ENCODE data around the gene MAP4K1.
"Not testable (repeated sequence)": the region's sequence is repeated elsewhere in the genome, so short reads cannot be mapped to it uniquely, and the experiment has no call there.

Gene MAP4K1

DNA sequence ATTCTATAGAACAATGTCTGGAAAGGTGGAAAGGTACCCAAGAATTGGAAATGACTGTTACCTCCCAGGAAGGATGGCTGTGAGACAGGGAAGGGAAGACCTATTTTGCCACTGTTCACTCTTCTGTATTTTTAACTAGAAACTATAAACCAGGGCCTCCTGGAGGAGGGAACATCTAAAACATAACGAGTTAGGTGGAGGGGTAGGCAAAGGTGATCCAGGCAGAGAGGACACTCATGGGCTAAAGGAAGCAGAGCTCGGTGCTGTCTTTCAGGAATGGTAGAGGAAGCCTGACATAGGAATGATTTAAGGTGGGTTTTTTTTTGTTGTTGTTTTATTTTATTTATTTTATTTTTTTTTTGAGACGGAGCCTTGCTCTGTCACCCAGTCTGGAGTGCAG, 7.1 kb upstream of the MAP4K1 start:
- no peak for DNase-seq (ENCODE audit: low read depth)

DNA sequence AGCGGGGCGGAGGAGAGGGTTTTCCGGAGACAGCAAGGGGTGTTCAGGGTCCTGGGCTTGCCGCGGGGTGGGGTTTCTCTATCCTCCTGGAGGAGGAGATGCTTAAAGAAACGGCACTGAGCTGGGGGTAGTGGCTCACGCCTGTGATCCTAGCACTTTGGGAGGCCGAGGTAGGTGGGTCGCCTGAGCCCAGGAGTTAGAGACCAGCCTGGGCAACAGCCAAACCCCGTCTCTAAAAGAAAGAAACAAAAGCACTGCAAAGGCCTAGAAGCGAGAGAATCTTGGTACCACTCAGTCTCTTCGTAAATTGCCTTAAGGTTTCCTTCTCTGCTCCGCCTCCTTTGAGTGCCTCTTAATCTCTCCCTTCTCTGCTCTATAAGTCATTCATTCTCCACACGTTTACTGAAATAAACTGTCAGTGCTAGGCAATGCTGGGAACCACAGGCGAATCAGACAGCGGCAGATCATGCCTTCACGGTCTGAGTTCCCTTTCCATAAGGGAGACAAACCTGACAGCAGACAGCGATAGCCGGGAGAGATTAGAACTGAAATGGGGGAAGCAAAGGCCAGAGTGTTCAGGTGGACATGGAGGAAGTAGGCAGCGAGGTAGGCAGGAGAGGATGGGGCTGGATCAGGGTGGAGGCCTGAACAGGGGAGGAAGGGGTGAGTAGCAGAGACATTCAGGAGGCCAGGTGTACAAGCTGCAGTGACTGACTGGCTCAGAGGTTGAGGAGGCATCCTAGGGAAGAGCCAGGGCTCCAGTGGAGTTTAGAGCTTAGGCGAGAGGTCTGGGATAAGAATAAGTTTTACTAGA, 1.8 kb upstream of the MAP4K1 start:
- DNase-seq (ENCODE audit: low read depth), result peak; percentile 7

DNA sequence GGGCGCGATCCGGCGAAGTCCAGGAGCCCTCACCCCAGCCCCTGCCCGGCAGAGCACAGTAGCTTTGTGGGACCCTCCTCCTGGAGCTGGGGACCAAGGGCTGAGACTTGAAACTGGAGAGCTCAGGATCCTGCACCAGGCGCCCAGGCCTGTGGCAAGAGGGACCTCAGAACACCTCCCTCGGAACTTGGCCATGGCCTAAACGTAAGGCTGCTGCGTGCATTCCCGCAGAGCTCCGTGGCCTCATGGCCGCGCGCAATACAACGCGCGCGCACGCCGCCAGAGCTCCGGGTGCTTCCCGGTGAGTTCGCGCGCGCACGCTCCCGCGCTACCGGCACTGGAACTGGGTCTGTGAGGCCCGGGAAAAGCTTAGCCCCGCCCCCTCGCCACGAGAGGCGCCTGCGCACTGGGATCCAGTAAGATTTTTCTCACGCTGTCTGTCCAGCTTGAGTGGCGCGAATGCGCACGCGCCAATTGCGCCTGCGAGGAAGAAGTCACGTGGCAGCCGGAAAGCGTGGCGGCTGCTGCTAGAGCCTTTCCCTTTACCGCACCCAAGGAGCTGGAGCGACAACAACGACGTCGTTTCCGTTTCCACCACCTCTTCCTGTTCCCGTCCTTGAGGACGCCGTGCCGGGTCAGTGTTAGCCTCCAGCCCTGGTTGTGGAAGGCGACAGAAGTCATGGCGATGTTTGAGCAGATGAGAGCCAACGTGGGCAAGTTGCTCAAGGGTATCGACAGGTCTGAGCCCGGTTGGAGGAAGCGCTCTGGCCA, 1.0 kb upstream of the MAP4K1 start, which contains the start of gene EIF3K:
Gene EIF3K, plus strand, starts transcription at position 599 of the 771 bp plus-strand sequence. Its CDS starts 81 bp downstream, at position 680.
- DNase-seq (ENCODE audit: low read depth), result peak; percentile 98

GRCh38 chr19:38617283-38617763, 430 bp downstream of the MAP4K1 start:
- DNase-seq (ENCODE audit: low read depth), result no peak

- no peak for DNase-seq (ENCODE audit: low read depth)
Observed at GRCh38 chr19:38616265-38616664, 1.5 kb downstream of the MAP4K1 start.

- DNase-seq (ENCODE audit: low read depth), result no peak
Observed at GRCh38 chr19:38615007-38615581, 2.7 kb downstream of the MAP4K1 start.

- DNase-seq (ENCODE audit: low read depth), result no peak
Observed at GRCh38 chr19:38614289-38614688, 3.5 kb downstream of the MAP4K1 start.

DNA sequence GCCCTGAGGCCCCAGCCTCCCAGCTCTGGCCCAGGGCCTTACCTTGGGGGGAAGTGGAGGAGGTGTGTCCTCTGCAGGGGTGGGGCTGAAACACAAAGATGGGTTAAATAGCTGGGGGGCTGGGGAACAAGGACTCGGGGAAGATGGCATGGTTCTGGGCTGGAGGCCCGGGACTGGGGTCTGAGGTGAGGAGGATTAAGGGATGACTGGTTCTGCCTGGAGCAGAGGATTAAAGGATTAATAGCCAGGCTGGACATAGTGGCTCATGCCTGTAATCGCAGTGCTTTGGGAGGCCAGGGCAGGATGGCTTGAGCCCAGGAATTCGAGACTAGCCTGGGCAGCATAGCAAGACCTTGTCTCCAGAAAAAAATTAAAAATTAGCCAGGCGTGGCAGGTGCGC, 11.6 kb downstream of the MAP4K1 start:
- no peak for DNase-seq (ENCODE audit: low read depth)

GRCh38 chr19:38602856-38603255, 14.9 kb downstream of the MAP4K1 start:
- not testable (repeated sequence) for DNase-seq (ENCODE audit: low read depth)

DNA sequence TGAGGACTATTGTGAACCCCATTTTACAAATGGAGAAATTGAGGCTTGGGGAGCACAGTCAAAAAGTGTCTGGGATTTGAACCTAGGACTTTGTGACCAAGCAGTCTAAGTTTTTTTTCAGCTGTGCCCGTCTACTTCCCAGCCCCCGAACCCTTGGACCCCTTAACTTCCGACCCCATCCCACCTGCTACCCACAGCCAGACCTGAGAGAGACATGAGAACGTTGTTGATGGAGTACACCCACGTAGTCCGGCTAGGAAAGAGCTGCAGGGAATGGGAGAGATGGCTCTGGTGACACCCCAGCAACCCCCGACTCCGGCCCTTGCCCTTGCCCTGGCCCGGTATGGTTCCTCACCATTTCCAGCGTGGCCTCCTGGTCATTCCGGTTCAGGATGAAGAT, 18.0 kb downstream of the MAP4K1 start:
- DNase-seq (ENCODE audit: low read depth), result no peak

DNA sequence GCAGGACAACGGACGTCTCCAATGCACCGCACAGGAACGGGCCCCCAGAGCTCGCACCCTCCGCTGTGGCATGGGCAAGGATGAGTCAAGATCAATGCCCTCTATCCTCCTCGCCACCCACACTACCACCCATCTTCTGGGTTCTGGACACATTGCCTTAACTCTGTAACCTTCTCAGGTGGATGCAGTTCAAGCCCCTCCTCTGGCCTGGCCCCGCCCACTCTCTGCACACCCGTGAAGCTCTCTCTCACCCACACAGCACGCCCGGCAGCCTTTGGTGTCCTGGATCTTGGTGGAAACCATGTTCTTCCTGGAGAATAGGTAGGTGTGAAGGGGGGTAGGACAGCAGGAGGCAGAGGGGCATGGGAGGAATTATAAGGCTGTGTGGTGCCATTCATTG, 20.7 kb downstream of the MAP4K1 start:
- DNase-seq (ENCODE audit: low read depth), result no peak

- peak; percentile 6 for DNase-seq (ENCODE audit: low read depth)
Observed at GRCh38 chr19:38596057-38596981, 21.4 kb downstream of the MAP4K1 start.

GRCh38 chr19:38592940-38593339, 24.8 kb downstream of the MAP4K1 start:
- no peak for DNase-seq (ENCODE audit: low read depth)

- DNase-seq (ENCODE audit: low read depth), result no peak
Observed at GRCh38 chr19:38588041-38588440, 29.7 kb downstream of the MAP4K1 start.

DNA sequence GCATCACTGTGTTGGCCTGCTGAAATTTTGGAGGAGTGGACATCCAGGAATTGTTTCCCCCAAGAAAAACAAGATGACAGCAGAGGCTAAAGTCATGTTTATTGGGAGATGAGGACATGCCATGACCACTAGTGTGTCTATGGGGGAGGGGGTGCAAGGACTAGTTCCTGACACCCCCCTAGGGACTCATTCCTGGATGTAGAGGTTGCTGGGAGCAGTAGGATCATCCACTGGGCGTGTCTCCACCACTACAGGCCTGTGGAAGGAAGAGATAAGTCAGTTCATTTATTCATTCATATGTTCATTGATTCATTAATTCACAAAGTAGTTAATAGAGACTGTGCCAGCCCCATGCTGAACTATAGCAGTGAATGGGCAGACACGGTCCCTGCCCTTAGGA, 30.2 kb downstream of the MAP4K1 start:
- DNase-seq (ENCODE audit: low read depth), result no peak

DNA sequence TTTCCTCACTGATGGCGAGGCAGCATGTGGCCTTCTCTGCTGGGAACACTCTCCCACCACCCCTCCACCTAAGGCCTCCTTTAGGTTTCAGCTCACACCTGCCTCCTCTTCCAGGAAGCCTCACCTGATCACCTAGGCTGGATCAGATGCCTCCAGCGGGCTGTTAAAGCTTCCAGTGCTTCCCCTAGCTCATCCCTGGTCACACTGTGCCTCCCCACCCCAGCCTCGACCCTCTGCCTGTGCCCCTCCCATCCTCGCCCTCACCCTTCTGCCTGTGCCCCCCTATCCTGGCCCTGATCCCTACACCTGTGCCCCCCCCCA, 33.8 kb downstream of the MAP4K1 start:
- DNase-seq (ENCODE audit: low read depth), result no peak

- no peak for DNase-seq (ENCODE audit: low read depth)
Observed at GRCh38 chr19:38583219-38583984, 34.4 kb downstream of the MAP4K1 start.

GRCh38 chr19:38580080-38580479, 37.7 kb downstream of the MAP4K1 start:
- DNase-seq (ENCODE audit: low read depth), result no peak

DNA sequence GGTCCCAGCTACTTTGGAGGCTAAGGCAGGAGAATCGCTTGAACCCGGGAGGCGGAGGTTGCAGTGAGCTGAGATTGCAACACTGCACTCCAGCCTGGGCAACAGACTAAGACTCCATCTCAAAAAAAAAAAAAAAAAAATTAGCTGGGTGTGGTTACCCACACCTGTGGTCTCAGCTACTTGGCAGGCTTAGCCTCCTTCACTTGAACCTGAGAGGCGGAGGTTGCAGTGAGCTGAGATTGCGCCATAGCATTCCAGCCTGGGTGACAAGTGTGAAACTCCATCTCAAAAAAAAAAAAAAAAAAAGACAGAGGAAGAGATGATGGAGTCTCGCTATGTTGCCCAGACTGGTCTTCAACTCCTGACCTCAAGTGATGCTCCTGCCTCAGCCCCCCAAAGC, 38.4 kb downstream of the MAP4K1 start:
- DNase-seq (ENCODE audit: low read depth), result not testable (repeated sequence)

- DNase-seq (ENCODE audit: low read depth), result no peak
Observed at GRCh38 chr19:38577826-38578225, 39.9 kb downstream of the MAP4K1 start.

DNA sequence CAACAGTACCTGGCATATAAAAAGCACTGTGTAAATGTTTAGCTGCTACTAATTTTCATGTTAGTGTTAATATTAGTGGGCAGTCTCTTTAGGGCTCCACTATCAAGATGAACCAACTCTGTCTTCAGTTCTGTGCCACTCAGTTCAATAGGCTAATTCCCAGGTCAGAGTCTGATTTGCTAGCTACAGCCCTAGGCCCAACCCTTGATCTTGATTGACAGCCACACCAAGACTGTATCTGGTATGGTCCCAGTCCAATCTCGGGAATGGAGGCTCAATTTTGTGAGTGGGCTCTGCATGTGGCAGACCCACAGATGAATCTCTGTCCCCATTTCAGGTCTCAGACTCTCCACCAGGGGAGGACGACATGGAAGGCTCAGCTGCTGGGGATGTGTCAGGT, 46.1 kb downstream of the MAP4K1 start:
- DNase-seq (ENCODE audit: low read depth), result no peak
